Neural cell (in vitro differentiated cells): ENCODE data around the gene PLCB4. TPM values are rescaled to one million over a fixed set of nuclear protein-coding genes. Genes with fewer than 3 reads are reported as not detected.

Source experiments
- H2AFZ ChIP-seq: fragments of 200-600, 300-800 bp; sonication (generic), shearing (Covaris generic); 2 replicates; pipeline ENCODE4 v1.6.0; 2014; ENCODE audit warnings: low read depth, mild to moderate bottlenecking, antibody characterized with exemption, low read length, moderate library complexity
- H3F3A ChIP-seq: fragments of 200-600 bp; shearing (Covaris generic); 2 replicates; pipeline ENCODE4 v1.6.1; 2016; ENCODE audit warnings: mild to moderate bottlenecking, moderate library complexity, mixed read lengths, antibody characterized with exemption, low read length; ENCODE audit not compliant: insufficient read depth, poor library complexity, severe bottlenecking
- H3K27ac ChIP-seq: fragments of 200-600, 300-800 bp; sonication (generic), shearing (Covaris generic); 2 replicates; pipeline ENCODE4 v1.5.1; 2014; ENCODE audit warnings: mild to moderate bottlenecking, low read length, moderate library complexity
- H3K27me3 ChIP-seq: fragments of 300-800, 200-600 bp; sonication (generic), shearing (Covaris generic); 2 replicates; pipeline ENCODE4 v1.6.0; 2014; ENCODE audit warnings: mild to moderate bottlenecking, low read depth, low read length, moderate library complexity; ENCODE audit not compliant: insufficient read depth
- H3K36me3 ChIP-seq: fragments of 300-800, 200-600 bp; sonication (generic), shearing (Covaris generic); 2 replicates; pipeline ENCODE4 v1.5.1; 2014; ENCODE audit warnings: mild to moderate bottlenecking, antibody characterized with exemption, low read length, moderate library complexity; ENCODE audit not compliant: insufficient read depth
- H3K4me2 ChIP-seq: fragments of 300-800, 200-600 bp; sonication (generic), shearing (Covaris generic); 2 replicates; pipeline ENCODE4 v1.6.0; 2014; ENCODE audit warnings: mild to moderate bottlenecking, low read length
- H3K4me3 ChIP-seq: fragments of 300-800, 200-600 bp; sonication (generic), shearing (Covaris generic); 2 replicates; pipeline ENCODE4 v1.5.1; 2014; ENCODE audit warnings: mild to moderate bottlenecking, low read length, moderate library complexity
- H3K79me2 ChIP-seq: fragments of 200-600 bp; shearing (Covaris generic); replicated peaks from 2 replicates; pipeline ENCODE4 v1.6.0; 2014; ENCODE audit warnings: mild to moderate bottlenecking, low read length, moderate library complexity; ENCODE audit not compliant: insufficient read depth
- H3K9ac ChIP-seq: fragments of 300-800, 200-600 bp; sonication (generic), shearing (Covaris generic); 2 replicates; pipeline ENCODE4 v1.6.1; 2016; ENCODE audit warnings: mild to moderate bottlenecking, low read length, mixed read lengths
- H3K9me2 ChIP-seq: fragments of 200-600 bp; shearing (Covaris generic); 2 replicates; pipeline ENCODE4 v1.6.1; 2016; ENCODE audit warnings: mild to moderate bottlenecking, low read length, mixed read lengths; ENCODE audit not compliant: insufficient read depth
- H3K9me3 ChIP-seq: fragments of 200-600, 300-800 bp; sonication (generic), shearing (Covaris generic); 2 replicates; pipeline ENCODE4 v1.6.1; 2016; ENCODE audit warnings: mild to moderate bottlenecking, mixed run types, low read length, moderate library complexity, mixed read lengths
- H4K20me1 ChIP-seq: fragments of 200-600 bp; shearing (Covaris generic); 2 replicates; pipeline ENCODE4 v1.6.1; 2016; ENCODE audit warnings: mild to moderate bottlenecking, mixed run types; ENCODE audit not compliant: insufficient read depth
- EP300 ChIP-seq: fragments of 450-650 bp; conservative IDR thresholded peaks from 2 replicates; pipeline ENCODE4 v1.6.1; 2014; ENCODE audit warnings: antibody characterized with exemption, mild to moderate bottlenecking, moderate library complexity; ENCODE audit not compliant: poor library complexity, severe bottlenecking
- EZH2 ChIP-seq: fragments of 200-600, 300-800 bp; shearing (Covaris generic), sonication (generic); IDR thresholded peaks from 2 replicates; pipeline ENCODE4 v1.6.1; 2014; ENCODE audit warnings: antibody characterized with exemption, low read length, borderline replicate concordance, mild to moderate bottlenecking; ENCODE audit not compliant: insufficient read depth, poor library complexity, severe bottlenecking
- MXI1 ChIP-seq: fragments of 450-650 bp; conservative IDR thresholded peaks from 2 replicates; pipeline ENCODE4 v1.6.1; 2014; ENCODE audit warnings: antibody characterized with exemption, mild to moderate bottlenecking; ENCODE audit not compliant: poor library complexity, severe bottlenecking
- POLR2AphosphoS5 ChIP-seq: IDR thresholded peaks from 2 replicates; pipeline ENCODE4 v1.6.1; 2012
- RAD21 ChIP-seq: fragments of 450-650 bp; conservative IDR thresholded peaks from 2 replicates; pipeline ENCODE4 v1.6.1; 2014; ENCODE audit warnings: antibody characterized with exemption, mild to moderate bottlenecking, moderate library complexity
- SMC3 ChIP-seq: fragments of 450-650 bp; conservative IDR thresholded peaks from 2 replicates; pipeline ENCODE4 v1.6.1; 2014; ENCODE audit warnings: antibody characterized with exemption, mild to moderate bottlenecking, moderate library complexity; ENCODE audit not compliant: poor library complexity
- TAF1 ChIP-seq: IDR thresholded peaks from 2 replicates; pipeline ENCODE4 v1.6.1; 2012; ENCODE audit warnings: low read depth
- polyA plus RNA-seq: library from polyadenylated mRNA; depleted of rRNA; stranded (reverse); fragments of >200 nt; gene quantifications from 2 replicates; pipeline ENCODE4 v1.2.3, GENCODE V29; 2014
- TF ChIP-seq, protein P1 (sequence below): IDR thresholded peaks from 2 replicates; pipeline ENCODE4 v1.6.1; 2012; ENCODE audit warnings: borderline replicate concordance
- TF ChIP-seq, protein P2 (sequence below): fragments of 450-650 bp; IDR thresholded peaks from 2 replicates; pipeline ENCODE4 v1.5.1; 2014; ENCODE audit warnings: antibody characterized with exemption, mild to moderate bottlenecking, moderate library complexity; ENCODE audit not compliant: poor library complexity, severe bottlenecking

The PLCB4 gene
- polyA plus RNA-seq, 1 donor from 2014 or later = 13.1 TPM

DNA sequence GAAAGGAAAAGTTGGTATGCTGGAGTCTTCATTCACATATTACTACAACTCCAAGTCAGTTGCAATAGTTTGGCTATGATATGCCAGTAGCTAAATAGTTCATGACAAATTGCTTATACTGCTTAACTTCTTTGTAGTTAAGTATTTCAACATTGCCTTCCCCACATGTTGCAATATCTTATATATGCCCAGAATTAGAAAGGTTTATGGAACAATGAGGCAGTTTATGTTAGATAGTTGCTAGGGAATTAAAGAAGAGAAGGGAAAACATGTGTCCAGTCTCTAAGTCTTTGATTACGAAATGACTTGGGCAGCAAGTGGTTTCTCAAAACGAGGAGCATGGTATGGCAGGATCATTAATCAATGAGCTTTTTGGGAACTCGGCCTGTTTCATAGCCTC is 145.8 kb downstream of the PLCB4 start:
- Histone ChIP-seq H3K36me3 (no peaks in the 10 kb centered on the region), H2AFZ (no peak overlapping the region), H3F3A (no peaks in the 10 kb centered on the region), H3K4me2 (no peak overlapping the region), H3K9ac (no peak overlapping the region), H3K9me2 (no peaks in the 10 kb centered on the region), H3K9me3 (no peaks in the 10 kb centered on the region), H4K20me1 (no peaks in the 10 kb centered on the region), H3K79me2 (no peaks in the 10 kb centered on the region), H3K27ac (no peak overlapping the region), H3K4me3 (no peak overlapping the region), H3K27me3 (no peaks in the 10 kb centered on the region)
- TF ChIP-seq EP300 (no peak), EZH2 (no peak), RAD21 (no peak), MXI1 (no peak)
- TF ChIP-seq, protein P1, sequence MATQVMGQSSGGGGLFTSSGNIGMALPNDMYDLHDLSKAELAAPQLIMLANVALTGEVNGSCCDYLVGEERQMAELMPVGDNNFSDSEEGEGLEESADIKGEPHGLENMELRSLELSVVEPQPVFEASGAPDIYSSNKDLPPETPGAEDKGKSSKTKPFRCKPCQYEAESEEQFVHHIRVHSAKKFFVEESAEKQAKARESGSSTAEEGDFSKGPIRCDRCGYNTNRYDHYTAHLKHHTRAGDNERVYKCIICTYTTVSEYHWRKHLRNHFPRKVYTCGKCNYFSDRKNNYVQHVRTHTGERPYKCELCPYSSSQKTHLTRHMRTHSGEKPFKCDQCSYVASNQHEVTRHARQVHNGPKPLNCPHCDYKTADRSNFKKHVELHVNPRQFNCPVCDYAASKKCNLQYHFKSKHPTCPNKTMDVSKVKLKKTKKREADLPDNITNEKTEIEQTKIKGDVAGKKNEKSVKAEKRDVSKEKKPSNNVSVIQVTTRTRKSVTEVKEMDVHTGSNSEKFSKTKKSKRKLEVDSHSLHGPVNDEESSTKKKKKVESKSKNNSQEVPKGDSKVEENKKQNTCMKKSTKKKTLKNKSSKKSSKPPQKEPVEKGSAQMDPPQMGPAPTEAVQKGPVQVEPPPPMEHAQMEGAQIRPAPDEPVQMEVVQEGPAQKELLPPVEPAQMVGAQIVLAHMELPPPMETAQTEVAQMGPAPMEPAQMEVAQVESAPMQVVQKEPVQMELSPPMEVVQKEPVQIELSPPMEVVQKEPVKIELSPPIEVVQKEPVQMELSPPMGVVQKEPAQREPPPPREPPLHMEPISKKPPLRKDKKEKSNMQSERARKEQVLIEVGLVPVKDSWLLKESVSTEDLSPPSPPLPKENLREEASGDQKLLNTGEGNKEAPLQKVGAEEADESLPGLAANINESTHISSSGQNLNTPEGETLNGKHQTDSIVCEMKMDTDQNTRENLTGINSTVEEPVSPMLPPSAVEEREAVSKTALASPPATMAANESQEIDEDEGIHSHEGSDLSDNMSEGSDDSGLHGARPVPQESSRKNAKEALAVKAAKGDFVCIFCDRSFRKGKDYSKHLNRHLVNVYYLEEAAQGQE = no peak

DNA sequence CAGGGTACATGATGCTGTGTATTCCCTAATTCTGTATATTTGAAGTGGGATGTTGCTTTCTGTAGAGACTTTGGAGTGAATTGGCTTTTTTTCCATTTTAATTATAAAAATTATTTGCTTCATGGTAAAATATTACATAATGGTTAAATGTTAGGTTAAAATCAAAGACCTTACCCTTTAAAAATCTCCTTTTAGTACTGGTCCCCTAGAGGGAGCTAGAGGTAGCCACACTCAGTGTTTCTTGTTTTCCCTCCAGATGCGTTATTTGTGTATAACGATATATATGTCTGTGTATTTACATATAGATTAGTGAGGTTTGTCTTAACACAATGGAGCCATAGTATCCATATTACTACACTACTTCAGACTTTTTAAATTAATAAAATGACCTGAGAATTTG is 146.7 kb downstream of the PLCB4 start:
- H3K9me3 ChIP-seq = no peaks in the 10 kb centered on the region
- no peaks in the 10 kb centered on the region for H3K79me2 ChIP-seq
- H3K9ac ChIP-seq = no peak overlapping the region
- no peaks in the 10 kb centered on the region for H3F3A ChIP-seq
- H3K9me2 ChIP-seq = no peaks in the 10 kb centered on the region
- no peak overlapping the region for H3K27ac ChIP-seq
- H3K27me3 ChIP-seq = no peaks in the 10 kb centered on the region
- H4K20me1 ChIP-seq = no peaks in the 10 kb centered on the region
- TF ChIP-seq, protein P1 = no peak
- TF ChIP-seq MXI1 (no peak), TAF1 (no peak), EZH2 (no peak), RAD21 (no peak), SMC3 (no peak), POLR2AphosphoS5 (no peak), EP300 (no peak)
- TF ChIP-seq, protein P2, sequence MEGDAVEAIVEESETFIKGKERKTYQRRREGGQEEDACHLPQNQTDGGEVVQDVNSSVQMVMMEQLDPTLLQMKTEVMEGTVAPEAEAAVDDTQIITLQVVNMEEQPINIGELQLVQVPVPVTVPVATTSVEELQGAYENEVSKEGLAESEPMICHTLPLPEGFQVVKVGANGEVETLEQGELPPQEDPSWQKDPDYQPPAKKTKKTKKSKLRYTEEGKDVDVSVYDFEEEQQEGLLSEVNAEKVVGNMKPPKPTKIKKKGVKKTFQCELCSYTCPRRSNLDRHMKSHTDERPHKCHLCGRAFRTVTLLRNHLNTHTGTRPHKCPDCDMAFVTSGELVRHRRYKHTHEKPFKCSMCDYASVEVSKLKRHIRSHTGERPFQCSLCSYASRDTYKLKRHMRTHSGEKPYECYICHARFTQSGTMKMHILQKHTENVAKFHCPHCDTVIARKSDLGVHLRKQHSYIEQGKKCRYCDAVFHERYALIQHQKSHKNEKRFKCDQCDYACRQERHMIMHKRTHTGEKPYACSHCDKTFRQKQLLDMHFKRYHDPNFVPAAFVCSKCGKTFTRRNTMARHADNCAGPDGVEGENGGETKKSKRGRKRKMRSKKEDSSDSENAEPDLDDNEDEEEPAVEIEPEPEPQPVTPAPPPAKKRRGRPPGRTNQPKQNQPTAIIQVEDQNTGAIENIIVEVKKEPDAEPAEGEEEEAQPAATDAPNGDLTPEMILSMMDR = no peak
- H3K4me3 ChIP-seq = no peak overlapping the region
- no peaks in the 10 kb centered on the region for H3K36me3 ChIP-seq
- no peak overlapping the region for H2AFZ ChIP-seq
- no peak overlapping the region for H3K4me2 ChIP-seq
